Measurements from ENCODE around the gene NUP85.
"Not testable (repeated sequence)": the region's sequence is repeated elsewhere in the genome, so short reads cannot be mapped to it uniquely, and the experiment has no call there.

Gene NUP85

GRCh38 chr17:75163074-75163473 lies 42.4 kb upstream of the NUP85 start:
- Histone ChIP-seq H3K4me1 (ENCODE audit: control insufficient read depth, insufficient read depth, low read depth, low read length) (peaks cover 1% of the 10 kb centered on the region), H2BK12ac (ENCODE audit: low read length in 2 of 2) (no peak overlapping the region), H3K9me3 (ENCODE audit: control insufficient read depth, low read length) (no peaks in the 10 kb centered on the region), H3K9ac (ENCODE audit: low read length) (no peak overlapping the region), H3K14ac (ENCODE audit: low read length in 2 of 2) (no peak overlapping the region), H3K36me3 (ENCODE audit: control insufficient read depth in 1 of 2, insufficient read depth in 2 of 2, low read depth in 1 of 2, low read length in 2 of 2) (peaks cover 38 to 62% of the 10 kb centered on the region in 2 experiments), H3K23ac (ENCODE audit: low read length in 2 of 2) (no peak overlapping the region), H2AFZ (ENCODE audit: low read depth, low read length) (no peak overlapping the region), H3K4me2 (ENCODE audit: low read length, poor library complexity, severe bottlenecking) (no peak overlapping the region), H3K4me3 (ENCODE audit: insufficient read depth in 1 of 2, low read depth in 1 of 2, low read length in 2 of 2) (no peak overlapping the region), H2BK120ac (ENCODE audit: low read depth, low read length) (no peak overlapping the region), H2BK15ac (ENCODE audit: low read depth, poor library complexity, severe bottlenecking) (no peak overlapping the region), H4K91ac (ENCODE audit: low read length) (no peak overlapping the region), H4K8ac (ENCODE audit: low read length) (no peak overlapping the region), H2BK5ac (ENCODE audit: low read depth, low read length, poor library complexity, severe bottlenecking) (no peak overlapping the region), H2AK5ac (ENCODE audit: low read length, severe bottlenecking) (no peak overlapping the region), H3K27ac (ENCODE audit: low read length, poor library complexity, severe bottlenecking) (no peak overlapping the region), H3K4ac (ENCODE audit: low read depth in 1 of 2, low read length in 2 of 2) (no peak overlapping the region), H3K18ac (ENCODE audit: low read depth in 1 of 2, low read length in 2 of 2) (no peak overlapping the region), H3K79me1 (replicated peaks; ENCODE audit: low read length, poor library complexity, severe bottlenecking) (peaks cover 12% of the 10 kb centered on the region), H3K27me3 (ENCODE audit: control insufficient read depth in 1 of 2, insufficient read depth in 1 of 2, low read length in 2 of 2) (no peaks in the 10 kb centered on the region)
- DNase-seq = no peak
- WGBS = 98% methylated on average over 5 of the region's 5 CpGs

GRCh38 chr17:75164606-75165005 lies 40.9 kb upstream of the NUP85 start:
- not testable (repeated sequence) for H3K4me1 ChIP-seq (ENCODE audit: control insufficient read depth, insufficient read depth, low read depth, low read length); H3K27ac ChIP-seq (ENCODE audit: low read length, poor library complexity, severe bottlenecking); H3K4ac ChIP-seq (ENCODE audit: low read depth in 1 of 2, low read length in 2 of 2); H3K9me3 ChIP-seq (ENCODE audit: control insufficient read depth, low read length); H3K14ac ChIP-seq (ENCODE audit: low read length in 2 of 2); H4K91ac ChIP-seq (ENCODE audit: low read length); H3K9ac ChIP-seq (ENCODE audit: low read length); H2AK5ac ChIP-seq (ENCODE audit: low read length, severe bottlenecking); DNase-seq; H2BK120ac ChIP-seq (ENCODE audit: low read depth, low read length); H3K4me3 ChIP-seq (ENCODE audit: insufficient read depth in 1 of 2, low read depth in 1 of 2, low read length in 2 of 2); H2BK15ac ChIP-seq (ENCODE audit: low read depth, poor library complexity, severe bottlenecking); H3K27me3 ChIP-seq (ENCODE audit: control insufficient read depth in 1 of 2, insufficient read depth in 1 of 2, low read length in 2 of 2); H3K18ac ChIP-seq (ENCODE audit: low read depth in 1 of 2, low read length in 2 of 2); H4K8ac ChIP-seq (ENCODE audit: low read length); H3K23ac ChIP-seq (ENCODE audit: low read length in 2 of 2); H2BK5ac ChIP-seq (ENCODE audit: low read depth, low read length, poor library complexity, severe bottlenecking); H2BK12ac ChIP-seq (ENCODE audit: low read length in 2 of 2); H3K4me2 ChIP-seq (ENCODE audit: low read length, poor library complexity, severe bottlenecking); H2AFZ ChIP-seq (ENCODE audit: low read depth, low read length)
- 95% methylated on average over 13 of the region's 15 CpGs for WGBS
- peaks cover 13% of the 10 kb centered on the region for H3K79me1 ChIP-seq (replicated peaks; ENCODE audit: low read length, poor library complexity, severe bottlenecking)
- H3K36me3 ChIP-seq (ENCODE audit: control insufficient read depth in 1 of 2, insufficient read depth in 2 of 2, low read depth in 1 of 2, low read length in 2 of 2) = peaks cover 48 to 65% of the 10 kb centered on the region in 2 experiments

GRCh38 chr17:75168998-75169397 lies 36.5 kb upstream of the NUP85 start:
- 100% methylated on average over 3 of the region's 4 CpGs for WGBS

GRCh38 chr17:75173526-75173925 lies 32.0 kb upstream of the NUP85 start:
- H3K14ac ChIP-seq (ENCODE audit: low read length in 2 of 2) = no peak overlapping the region
- no peak overlapping the region for H2BK120ac ChIP-seq (ENCODE audit: low read depth, low read length)
- H2BK15ac ChIP-seq (ENCODE audit: low read depth, poor library complexity, severe bottlenecking) = no peak overlapping the region
- no peaks in the 10 kb centered on the region for H3K9me3 ChIP-seq (ENCODE audit: control insufficient read depth, low read length)
- no peak overlapping the region for H3K18ac ChIP-seq (ENCODE audit: low read depth in 1 of 2, low read length in 2 of 2)
- H3K23ac ChIP-seq (ENCODE audit: low read length in 2 of 2) = no peak overlapping the region
- H3K4ac ChIP-seq (ENCODE audit: low read depth in 1 of 2, low read length in 2 of 2) = no peak overlapping the region
- WGBS = 98% methylated on average over 3 of the region's 4 CpGs
- H3K36me3 ChIP-seq (ENCODE audit: control insufficient read depth in 1 of 2, insufficient read depth in 2 of 2, low read depth in 1 of 2, low read length in 2 of 2) = peaks cover 69 to 81% of the 10 kb centered on the region in 2 experiments
- H3K27ac ChIP-seq (ENCODE audit: low read length, poor library complexity, severe bottlenecking) = no peak overlapping the region
- DNase-seq = no peak
- peaks cover 9% of the 10 kb centered on the region for H3K79me1 ChIP-seq (replicated peaks; ENCODE audit: low read length, poor library complexity, severe bottlenecking)
- H3K4me2 ChIP-seq (ENCODE audit: low read length, poor library complexity, severe bottlenecking) = no peak overlapping the region
- H2BK5ac ChIP-seq (ENCODE audit: low read depth, low read length, poor library complexity, severe bottlenecking) = no peak overlapping the region
- no peak overlapping the region for H2AFZ ChIP-seq (ENCODE audit: low read depth, low read length)
- H3K4me1 ChIP-seq (ENCODE audit: control insufficient read depth, insufficient read depth, low read depth, low read length) = no peaks in the 10 kb centered on the region
- H4K8ac ChIP-seq (ENCODE audit: low read length) = no peak overlapping the region
- H3K27me3 ChIP-seq (ENCODE audit: control insufficient read depth in 1 of 2, insufficient read depth in 1 of 2, low read length in 2 of 2) = no peaks in the 10 kb centered on the region
- peak overlapping the region; percentile 36 for H3K9ac ChIP-seq (ENCODE audit: low read length)
- no peak overlapping the region for H2BK12ac ChIP-seq (ENCODE audit: low read length in 2 of 2)
- H3K4me3 ChIP-seq (ENCODE audit: insufficient read depth in 1 of 2, low read depth in 1 of 2, low read length in 2 of 2) = no peak overlapping the region
- no peak overlapping the region for H4K91ac ChIP-seq (ENCODE audit: low read length)
- H2AK5ac ChIP-seq (ENCODE audit: low read length, severe bottlenecking) = no peak overlapping the region

More at GRCh38 chr17:75168998-75169397, 36.5 kb upstream of the NUP85 start:
- H3K9me3 ChIP-seq (ENCODE audit: control insufficient read depth, low read length) = no peaks in the 10 kb centered on the region
- H4K8ac ChIP-seq (ENCODE audit: low read length) = peak overlapping the region; percentile 60
- H3K14ac ChIP-seq (ENCODE audit: low read length in 2 of 2) = no peak overlapping the region
- H3K23ac ChIP-seq (ENCODE audit: low read length in 2 of 2) = no peak overlapping the region
- H2BK120ac ChIP-seq (ENCODE audit: low read depth, low read length) = no peak overlapping the region
- H2BK12ac ChIP-seq (ENCODE audit: low read length in 2 of 2) = no peak overlapping the region
- no peak overlapping the region for H4K91ac ChIP-seq (ENCODE audit: low read length)
- H3K27ac ChIP-seq (ENCODE audit: low read length, poor library complexity, severe bottlenecking) = no peak overlapping the region
- no peaks in the 10 kb centered on the region for H3K27me3 ChIP-seq (ENCODE audit: control insufficient read depth in 1 of 2, insufficient read depth in 1 of 2, low read length in 2 of 2)
- no peak overlapping the region for H3K9ac ChIP-seq (ENCODE audit: low read length)
- no peak overlapping the region for H2BK15ac ChIP-seq (ENCODE audit: low read depth, poor library complexity, severe bottlenecking)
- H2BK5ac ChIP-seq (ENCODE audit: low read depth, low read length, poor library complexity, severe bottlenecking) = no peak overlapping the region
- H3K4me1 ChIP-seq (ENCODE audit: control insufficient read depth, insufficient read depth, low read depth, low read length) = no peaks in the 10 kb centered on the region
- DNase-seq = no peak
- H3K79me1 ChIP-seq (replicated peaks; ENCODE audit: low read length, poor library complexity, severe bottlenecking) = peaks cover 17% of the 10 kb centered on the region
- H2AFZ ChIP-seq (ENCODE audit: low read depth, low read length) = no peak overlapping the region
- no peak overlapping the region for H3K4me3 ChIP-seq (ENCODE audit: insufficient read depth in 1 of 2, low read depth in 1 of 2, low read length in 2 of 2)
- H3K4me2 ChIP-seq (ENCODE audit: low read length, poor library complexity, severe bottlenecking) = no peak overlapping the region
- H3K18ac ChIP-seq (ENCODE audit: low read depth in 1 of 2, low read length in 2 of 2) = no peak overlapping the region
- H3K4ac ChIP-seq (ENCODE audit: low read depth in 1 of 2, low read length in 2 of 2) = no peak overlapping the region
- no peak overlapping the region for H2AK5ac ChIP-seq (ENCODE audit: low read length, severe bottlenecking)
- H3K36me3 ChIP-seq (ENCODE audit: control insufficient read depth in 1 of 2, insufficient read depth in 2 of 2, low read depth in 1 of 2, low read length in 2 of 2) = peaks cover 59 to 69% of the 10 kb centered on the region in 2 experiments

All from mesenchymal stem cell (in vitro differentiated cells and primary cell).